Measurements from ENCODE around the gene SLC22A7. TPM values are rescaled to one million over a fixed set of nuclear protein-coding genes. Genes with fewer than 3 reads are reported as not detected.

Gene SLC22A7
- total RNA-seq, 1 experiment from 2014 or later, result not detected

DNA sequence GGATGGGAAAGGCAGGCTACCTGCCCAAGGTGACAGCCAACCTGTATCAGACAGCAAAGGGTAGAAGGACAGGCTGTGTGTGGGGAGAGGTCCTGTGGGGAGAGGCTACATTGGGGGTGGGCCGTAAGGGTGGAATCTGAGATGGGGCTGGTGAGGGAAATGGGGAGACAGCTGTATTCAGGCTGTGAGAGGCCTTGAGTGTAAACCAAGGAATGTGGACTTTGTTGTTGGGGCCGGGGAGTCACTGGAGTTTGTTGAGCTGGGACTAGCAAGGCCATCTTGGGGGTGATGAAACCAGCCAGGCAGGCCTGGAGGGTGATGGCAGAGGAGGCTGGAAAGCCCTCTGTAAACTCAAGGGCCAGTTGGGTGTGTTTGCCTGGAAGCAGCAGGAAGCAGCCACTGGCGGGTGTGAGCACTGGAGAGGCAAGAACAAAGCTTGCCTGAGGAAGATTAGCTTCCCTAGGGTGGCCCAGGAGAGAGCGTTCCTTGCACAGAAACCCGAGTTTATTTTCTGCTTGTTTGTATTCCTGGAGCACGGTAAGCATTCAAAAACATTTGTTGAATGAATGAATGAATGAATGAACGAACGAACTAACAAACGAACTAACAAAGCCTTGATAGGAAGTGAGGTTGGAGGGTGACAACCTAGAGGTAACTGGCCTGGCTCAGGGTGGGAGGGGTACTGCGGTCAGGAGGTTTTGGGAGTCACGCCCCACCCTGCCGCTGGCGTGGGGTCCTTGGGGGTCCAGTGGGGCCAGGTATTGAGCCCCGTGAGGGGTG is 35.9 kb upstream of the SLC22A7 start:
- H4K8ac ChIP-seq (replicated peaks; ENCODE audit: insufficient read length, low read depth, low read length), result no peak overlapping the region
- no peaks in the 10 kb centered on the region for H3K79me1 ChIP-seq (ENCODE audit: insufficient read depth, low read depth, low read length, poor library complexity, severe bottlenecking)
- H2BK120ac ChIP-seq (ENCODE audit: low read depth, low read length, poor library complexity, severe bottlenecking), result no peak overlapping the region
- no peaks in the 10 kb centered on the region; a peak in 1 of 5 replicates for H3K9me3 Mint-ChIP-seq
- no peak overlapping the region for H4K5ac ChIP-seq (ENCODE audit: insufficient read length, low read depth, low read length)
- no peak overlapping the region for H3K9ac ChIP-seq (ENCODE audit: extremely low read depth, insufficient read length, low read length)
- peaks cover 4% of the 10 kb centered on the region; the same call in 1 of the 2 replicates for H3K4me1 ChIP-seq (ENCODE audit: insufficient read depth, low read length)
- no peak overlapping the region for H3K4me2 ChIP-seq (ENCODE audit: insufficient read depth, insufficient read length, low read length)
- WGBS (ENCODE audit: extremely low coverage, insufficient read length, low lambda C conversion rate), result no CpG with 5 or more reads among the region's 14 CpGs
- H2BK5ac ChIP-seq (ENCODE audit: insufficient read length, low read length), result no peak overlapping the region
- peak overlapping the region; percentile 21 to 82 (median 50); a peak in 4 of 7 replicates for H3K27ac Mint-ChIP-seq
- peaks cover 1% of the 10 kb centered on the region; the same call in 1 of the 2 replicates for H3K27me3 Mint-ChIP-seq (ENCODE audit: low read depth)
- no peak overlapping the region for H4K91ac ChIP-seq (ENCODE audit: insufficient read length, low read depth, low read length)
- no peak overlapping the region for H3K27ac ChIP-seq (ENCODE audit: insufficient read length, low read depth, low read length)
- no peaks in the 10 kb centered on the region for H4K20me1 ChIP-seq (ENCODE audit: control insufficient read depth, insufficient read depth, insufficient read length)
- no peak overlapping the region for H2BK15ac ChIP-seq (ENCODE audit: low read depth, low read length)
- no peaks in the 10 kb centered on the region; a peak in 1 of 7 replicates for H3K36me3 Mint-ChIP-seq (ENCODE audit: insufficient read depth in 1 of 3, low read depth in 3 of 3)
- H3K4ac ChIP-seq (ENCODE audit: low read depth, low read length), result no peak overlapping the region
- no peak overlapping the region for H3K18ac ChIP-seq (ENCODE audit: insufficient read length, low read depth, low read length)
- no peak for DNase-seq
- no peaks in the 10 kb centered on the region for H3K27me3 ChIP-seq (ENCODE audit: insufficient read depth, low read length)
- no peaks in the 10 kb centered on the region for H3K23me2 ChIP-seq (ENCODE audit: insufficient read length, low read depth, low read length, poor library complexity, severe bottlenecking)
- H3K9me3 ChIP-seq (ENCODE audit: control insufficient read depth, low read depth, low read length), result no peaks in the 10 kb centered on the region
- H2BK12ac ChIP-seq (ENCODE audit: insufficient read length, low read depth, low read length), result no peak overlapping the region
- H2AFZ ChIP-seq (ENCODE audit: low read length), result no peak overlapping the region
- TF ChIP-seq, protein P1, sequence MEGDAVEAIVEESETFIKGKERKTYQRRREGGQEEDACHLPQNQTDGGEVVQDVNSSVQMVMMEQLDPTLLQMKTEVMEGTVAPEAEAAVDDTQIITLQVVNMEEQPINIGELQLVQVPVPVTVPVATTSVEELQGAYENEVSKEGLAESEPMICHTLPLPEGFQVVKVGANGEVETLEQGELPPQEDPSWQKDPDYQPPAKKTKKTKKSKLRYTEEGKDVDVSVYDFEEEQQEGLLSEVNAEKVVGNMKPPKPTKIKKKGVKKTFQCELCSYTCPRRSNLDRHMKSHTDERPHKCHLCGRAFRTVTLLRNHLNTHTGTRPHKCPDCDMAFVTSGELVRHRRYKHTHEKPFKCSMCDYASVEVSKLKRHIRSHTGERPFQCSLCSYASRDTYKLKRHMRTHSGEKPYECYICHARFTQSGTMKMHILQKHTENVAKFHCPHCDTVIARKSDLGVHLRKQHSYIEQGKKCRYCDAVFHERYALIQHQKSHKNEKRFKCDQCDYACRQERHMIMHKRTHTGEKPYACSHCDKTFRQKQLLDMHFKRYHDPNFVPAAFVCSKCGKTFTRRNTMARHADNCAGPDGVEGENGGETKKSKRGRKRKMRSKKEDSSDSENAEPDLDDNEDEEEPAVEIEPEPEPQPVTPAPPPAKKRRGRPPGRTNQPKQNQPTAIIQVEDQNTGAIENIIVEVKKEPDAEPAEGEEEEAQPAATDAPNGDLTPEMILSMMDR (conservative IDR thresholded peaks at IDR 0.05), result no peak
- no peak overlapping the region for H3K23ac ChIP-seq (ENCODE audit: insufficient read length, low read depth, low read length)
- no peak overlapping the region for H3K56ac ChIP-seq (ENCODE audit: insufficient read length, low read depth, low read length)
- H3K14ac ChIP-seq (ENCODE audit: insufficient read depth, low read length), result no peak overlapping the region
- H3T11ph ChIP-seq (ENCODE audit: low read length), result no peak overlapping the region
- H2AK5ac ChIP-seq (ENCODE audit: insufficient read length, low read length), result no peak overlapping the region
- H3K4me3 Mint-ChIP-seq, result 0 out of 5 replicates have a peak overlapping the region, but pooled peaks of 1 of the 2 experiments have one; percentile 19
- no peaks in the 10 kb centered on the region for H3K79me2 ChIP-seq (ENCODE audit: insufficient read depth, low read length)
- peaks cover 14 to 22% of the 10 kb centered on the region in 2 experiments for H3K4me1 Mint-ChIP-seq
- no peak overlapping the region for H2BK20ac ChIP-seq (ENCODE audit: low read depth, low read length, poor library complexity, severe bottlenecking)

Measured in H9 (cell line).